Nephron (organoid): Measurements from ENCODE around the gene DSN1.
A peak's percentile ranks its signal among the peaks of the same experiment; 100 is the strongest.

Experiments used
- H3K27ac Mint-ChIP-seq, 3 experiments: 2 replicates each; pipeline ENCODE4 v1.8.0; 2020; ENCODE audit warnings: mixed read lengths in 3 of 3, mild to moderate bottlenecking in 2 of 3, moderate library complexity in 1 of 3
- H3K27me3 Mint-ChIP-seq: 2 replicates; pipeline ENCODE4 v1.8.0; 2021; ENCODE audit warnings: low read depth, mild to moderate bottlenecking, moderate library complexity, mixed read lengths
- H3K36me3 Mint-ChIP-seq: 2 replicates; pipeline ENCODE4 v1.8.0; 2020; ENCODE audit warnings: low read depth, mixed read lengths
- H3K4me1 Mint-ChIP-seq: 2 replicates; pipeline ENCODE4 v1.8.0; 2020; ENCODE audit warnings: mixed read lengths
- H3K4me3 Mint-ChIP-seq, 3 experiments: 2 replicates each; pipeline ENCODE4 v1.8.0; 2020; ENCODE audit warnings: mild to moderate bottlenecking in 3 of 3, mixed read lengths in 3 of 3, moderate library complexity in 2 of 3
- H3K9me3 Mint-ChIP-seq: 2 replicates; pipeline ENCODE4 v1.8.0; 2020; ENCODE audit warnings: mixed read lengths
- TF ChIP-seq, protein P1 (sequence below), 3 experiments: fragments of 200-600 bp; sonication (generic); IDR thresholded peaks; one replicate each; pipeline ENCODE4 v1.5.0; 2021; ENCODE audit warnings: antibody characterized with exemption in 3 of 3; ENCODE audit not compliant: unreplicated experiment in 3 of 3

DSN1 gene

DNA sequence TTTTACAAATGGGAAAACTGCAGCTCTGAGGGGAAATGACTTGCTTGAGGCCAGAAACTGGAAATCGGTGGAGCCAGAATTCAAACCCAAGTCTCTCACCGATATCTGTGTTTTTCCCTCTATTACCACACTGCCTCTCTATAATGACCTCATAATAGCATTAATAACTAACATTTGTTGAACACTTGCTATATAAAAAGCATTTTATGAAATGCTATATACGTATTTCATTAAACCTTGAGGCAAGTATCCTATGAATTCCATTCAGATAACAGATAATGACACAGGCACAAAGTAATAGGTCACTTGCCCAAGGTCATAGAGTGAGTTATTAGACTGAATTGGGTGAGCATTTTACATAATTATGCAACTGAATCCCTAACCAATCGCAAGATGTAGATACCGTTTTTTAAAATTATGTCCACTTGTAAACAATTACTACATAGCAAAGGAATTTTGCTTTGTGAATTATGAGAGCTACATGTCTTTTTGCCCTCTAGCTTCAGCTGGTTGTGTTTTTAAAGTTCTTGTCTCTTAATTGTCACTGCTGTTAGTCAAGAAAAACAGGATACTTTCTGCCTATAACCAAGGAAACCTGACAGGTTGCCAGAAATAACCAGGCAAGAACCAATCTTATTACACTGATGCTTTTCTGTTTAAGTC, 4.7 kb downstream of the DSN1 start:
- Mint-ChIP-seq H3K27ac (no peak overlapping the region), H3K4me3 (no peak overlapping the region), H3K27me3 (no peaks in the 10 kb centered on the region), H3K4me1 (peaks cover 18% of the 10 kb centered on the region), H3K36me3 (no peaks in the 10 kb centered on the region), H3K9me3 (no peaks in the 10 kb centered on the region)
- TF ChIP-seq, protein P1, sequence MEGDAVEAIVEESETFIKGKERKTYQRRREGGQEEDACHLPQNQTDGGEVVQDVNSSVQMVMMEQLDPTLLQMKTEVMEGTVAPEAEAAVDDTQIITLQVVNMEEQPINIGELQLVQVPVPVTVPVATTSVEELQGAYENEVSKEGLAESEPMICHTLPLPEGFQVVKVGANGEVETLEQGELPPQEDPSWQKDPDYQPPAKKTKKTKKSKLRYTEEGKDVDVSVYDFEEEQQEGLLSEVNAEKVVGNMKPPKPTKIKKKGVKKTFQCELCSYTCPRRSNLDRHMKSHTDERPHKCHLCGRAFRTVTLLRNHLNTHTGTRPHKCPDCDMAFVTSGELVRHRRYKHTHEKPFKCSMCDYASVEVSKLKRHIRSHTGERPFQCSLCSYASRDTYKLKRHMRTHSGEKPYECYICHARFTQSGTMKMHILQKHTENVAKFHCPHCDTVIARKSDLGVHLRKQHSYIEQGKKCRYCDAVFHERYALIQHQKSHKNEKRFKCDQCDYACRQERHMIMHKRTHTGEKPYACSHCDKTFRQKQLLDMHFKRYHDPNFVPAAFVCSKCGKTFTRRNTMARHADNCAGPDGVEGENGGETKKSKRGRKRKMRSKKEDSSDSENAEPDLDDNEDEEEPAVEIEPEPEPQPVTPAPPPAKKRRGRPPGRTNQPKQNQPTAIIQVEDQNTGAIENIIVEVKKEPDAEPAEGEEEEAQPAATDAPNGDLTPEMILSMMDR (IDR thresholded peaks at IDR 0.05; ENCODE audit: unreplicated experiment in 3 of 3) = no peak

DNA sequence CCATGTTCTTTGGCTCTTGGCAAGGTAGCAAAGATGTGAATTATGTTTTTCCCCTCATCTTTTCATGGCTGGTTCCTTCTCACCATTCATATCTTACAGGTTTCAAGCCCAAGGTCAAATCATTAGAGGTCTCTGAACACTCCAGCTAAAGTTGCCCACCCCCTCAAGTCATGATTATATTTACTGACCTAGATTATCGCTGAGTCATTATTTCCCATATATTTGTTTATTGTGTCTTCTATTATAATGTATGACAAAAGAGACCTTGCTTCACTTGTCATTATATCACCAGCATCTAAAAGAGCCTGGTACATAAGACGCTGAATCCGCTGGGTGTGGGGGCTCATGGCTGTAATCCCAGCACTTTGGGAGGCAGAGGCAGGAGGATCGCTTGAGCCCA, 12.4 kb downstream of the DSN1 start:
- TF ChIP-seq, protein P1 (IDR thresholded peaks at IDR 0.05; ENCODE audit: unreplicated experiment in 3 of 3) = no peak
- no peaks in the 10 kb centered on the region for H3K27me3 Mint-ChIP-seq
- H3K4me1 Mint-ChIP-seq = no peaks in the 10 kb centered on the region
- H3K27ac Mint-ChIP-seq = no peak overlapping the region
- peaks cover 6% of the 10 kb centered on the region for H3K36me3 Mint-ChIP-seq
- H3K4me3 Mint-ChIP-seq = no peak overlapping the region
- H3K9me3 Mint-ChIP-seq = no peaks in the 10 kb centered on the region

DNA sequence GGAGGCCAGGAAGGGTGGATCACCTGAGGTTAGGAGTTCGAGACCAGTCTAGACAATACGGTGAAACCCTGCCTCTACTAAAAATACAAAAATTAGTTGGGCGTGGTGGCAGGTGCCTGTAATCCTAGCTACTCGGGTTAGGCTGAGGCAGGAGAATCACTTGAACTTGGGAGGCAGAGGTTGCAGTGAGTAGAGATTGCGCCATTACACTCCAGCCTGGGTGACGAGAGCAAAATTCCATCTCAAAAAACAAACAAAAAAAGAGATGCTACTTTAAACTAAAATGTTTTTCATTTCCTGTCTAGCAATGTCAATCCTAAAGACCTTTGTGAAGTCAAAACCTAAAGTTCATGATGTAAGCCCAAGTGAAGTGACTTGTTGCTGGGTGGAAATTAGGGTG, 12.9 kb downstream of the DSN1 start:
- H3K36me3 Mint-ChIP-seq = peaks cover 6% of the 10 kb centered on the region
- no peaks in the 10 kb centered on the region for H3K9me3 Mint-ChIP-seq
- no peak overlapping the region for H3K4me3 Mint-ChIP-seq
- TF ChIP-seq, protein P1 (IDR thresholded peaks at IDR 0.05; ENCODE audit: unreplicated experiment in 3 of 3) = no peak
- H3K27me3 Mint-ChIP-seq = no peaks in the 10 kb centered on the region
- no peaks in the 10 kb centered on the region for H3K4me1 Mint-ChIP-seq
- H3K27ac Mint-ChIP-seq = no peak overlapping the region

DNA sequence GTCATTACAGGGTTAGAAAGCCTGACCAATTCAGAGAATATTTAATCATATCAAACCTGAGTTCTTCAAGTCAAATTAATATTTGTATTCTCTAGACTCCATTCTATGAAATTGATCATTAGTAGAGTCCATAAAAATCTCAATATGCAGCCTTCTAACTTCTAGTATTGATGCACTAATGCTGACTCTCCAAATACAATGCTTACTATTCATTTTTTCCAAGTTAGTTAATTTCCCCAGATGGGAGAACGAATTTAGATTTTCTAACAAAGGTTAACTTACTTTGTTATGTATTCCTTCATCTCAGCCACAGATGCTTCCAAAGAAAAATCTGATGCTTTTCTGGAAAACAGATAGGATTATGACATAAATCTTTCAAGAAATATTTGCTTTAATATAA, 15.3 kb downstream of the DSN1 start:
- TF ChIP-seq, protein P1 (IDR thresholded peaks at IDR 0.05; ENCODE audit: unreplicated experiment in 3 of 3) = no peak
- Mint-ChIP-seq H3K27me3 (no peaks in the 10 kb centered on the region), H3K36me3 (peaks cover 12% of the 10 kb centered on the region), H3K4me3 (no peak overlapping the region), H3K4me1 (peaks cover 7% of the 10 kb centered on the region), H3K9me3 (no peaks in the 10 kb centered on the region), H3K27ac (no peak overlapping the region)

DNA sequence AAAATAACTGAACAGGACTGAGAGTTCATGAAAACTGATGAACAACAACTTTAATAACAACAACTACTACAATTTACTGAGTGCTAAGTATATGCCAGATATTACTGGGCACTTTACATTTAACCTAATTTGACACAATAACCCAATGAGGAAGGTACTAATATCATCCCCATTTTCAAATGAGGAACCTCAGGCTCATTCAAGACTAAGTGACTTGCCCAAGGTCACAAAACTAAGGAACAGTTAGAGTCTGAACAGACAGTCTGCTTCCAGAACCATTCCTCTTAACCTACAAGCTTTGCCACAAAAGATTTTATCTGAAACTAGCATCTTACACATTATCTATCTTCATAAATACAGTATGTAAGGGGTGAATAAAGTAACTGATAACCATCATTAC, 17.1 kb downstream of the DSN1 start:
- H3K4me1 Mint-ChIP-seq = peaks cover 7% of the 10 kb centered on the region
- H3K9me3 Mint-ChIP-seq = no peaks in the 10 kb centered on the region
- H3K36me3 Mint-ChIP-seq = peaks cover 25% of the 10 kb centered on the region
- TF ChIP-seq, protein P1 (IDR thresholded peaks at IDR 0.05; ENCODE audit: unreplicated experiment in 3 of 3) = no peak
- no peak overlapping the region for H3K4me3 Mint-ChIP-seq
- H3K27ac Mint-ChIP-seq = no peak overlapping the region
- no peaks in the 10 kb centered on the region for H3K27me3 Mint-ChIP-seq

DNA sequence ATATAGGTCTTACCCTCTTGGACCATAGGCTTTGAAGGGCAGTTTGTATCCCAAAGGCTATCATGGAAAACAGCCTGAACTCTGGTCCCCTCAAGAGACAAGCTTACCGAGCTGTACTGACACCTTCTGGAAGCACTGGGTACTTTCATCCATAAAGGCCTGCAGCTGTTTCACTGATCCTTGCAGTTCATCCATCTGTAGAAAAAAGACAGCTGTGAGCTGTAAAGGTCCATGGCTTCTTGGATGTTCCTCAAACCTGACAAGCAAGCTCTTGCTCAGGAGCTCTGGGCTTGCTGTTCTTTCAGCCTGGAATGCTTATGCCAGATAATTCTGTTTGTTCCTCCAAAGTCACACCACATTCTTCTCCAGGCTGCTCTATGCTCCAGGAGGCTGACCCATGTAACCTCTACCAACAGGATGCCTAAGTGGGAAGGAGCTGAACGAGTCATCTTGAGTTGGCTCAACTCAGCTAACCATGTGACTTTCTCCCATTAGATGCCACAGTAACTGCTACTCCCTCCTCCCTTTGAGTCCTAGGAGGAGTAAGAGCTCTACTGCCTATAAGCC, 18.8 kb downstream of the DSN1 start:
- Mint-ChIP-seq H3K36me3 (peaks cover 26% of the 10 kb centered on the region), H3K4me3 (no peak overlapping the region), H3K4me1 (peaks cover 7% of the 10 kb centered on the region), H3K9me3 (no peaks in the 10 kb centered on the region), H3K27ac (peak overlapping the region; percentile 27 to 59 (median 35)), H3K27me3 (no peaks in the 10 kb centered on the region)
- TF ChIP-seq, protein P1 (IDR thresholded peaks at IDR 0.05; ENCODE audit: unreplicated experiment in 3 of 3) = peak; percentile 69 to 74 (median 69)
